Gastrocnemius medialis (tissue), 4 donors: ENCODE measurements around the gene BMX.

Experiments
- CTCF ChIP-seq, 5 experiments: fragments of 450-650 bp in 3 of 5; fragments of 200-600 bp in 2 of 5; sonication (generic) in 2 of 5; IDR thresholded peaks in 4 of 5; conservative IDR thresholded peaks in 1 of 5; 1 replicate in 4 of 5; 2 replicates in 1 of 5; pipeline ENCODE4 v1.5.1; 2016 to 2019; ENCODE audit warnings: antibody characterized with exemption in 5 of 5, mild to moderate bottlenecking in 3 of 5, moderate library complexity in 3 of 5
- POLR2A ChIP-seq, 2 donors: fragments of 450-650 bp; IDR thresholded peaks; one replicate each; pipeline ENCODE4 v1.6.1; 2017; ENCODE audit warnings: antibody characterized with exemption in 2 of 2, mild to moderate bottlenecking in 2 of 2, moderate library complexity in 2 of 2

GRCh38 chrX:15560924-15561323 is 60.3 kb downstream of the BMX start:
- TF ChIP-seq CTCF (IDR thresholded peaks at IDR 0.05 in 4 of 5, conservative IDR thresholded peaks at IDR 0.05 in 1 of 5) (no peak), POLR2A (IDR thresholded peaks at IDR 0.05) (no peak)
